HG03354 (cell line): ENCODE measurements around the gene C9orf72.
A peak's percentile ranks its signal among the peaks of the same experiment; 100 is the strongest.
"Not testable (repeated sequence)": the region's sequence is repeated elsewhere in the genome, so short reads cannot be mapped to it uniquely, and the experiment has no call there.

Experiments used
- ATAC-seq: cut with Tn5 transposase; IDR thresholded peaks from one replicate; pipeline ENCODE4 v1.9.1; 2021; ENCODE audit warnings: mild to moderate bottlenecking; ENCODE audit not compliant: unreplicated experiment, poor library complexity, severe bottlenecking

The C9orf72 gene, protein sequence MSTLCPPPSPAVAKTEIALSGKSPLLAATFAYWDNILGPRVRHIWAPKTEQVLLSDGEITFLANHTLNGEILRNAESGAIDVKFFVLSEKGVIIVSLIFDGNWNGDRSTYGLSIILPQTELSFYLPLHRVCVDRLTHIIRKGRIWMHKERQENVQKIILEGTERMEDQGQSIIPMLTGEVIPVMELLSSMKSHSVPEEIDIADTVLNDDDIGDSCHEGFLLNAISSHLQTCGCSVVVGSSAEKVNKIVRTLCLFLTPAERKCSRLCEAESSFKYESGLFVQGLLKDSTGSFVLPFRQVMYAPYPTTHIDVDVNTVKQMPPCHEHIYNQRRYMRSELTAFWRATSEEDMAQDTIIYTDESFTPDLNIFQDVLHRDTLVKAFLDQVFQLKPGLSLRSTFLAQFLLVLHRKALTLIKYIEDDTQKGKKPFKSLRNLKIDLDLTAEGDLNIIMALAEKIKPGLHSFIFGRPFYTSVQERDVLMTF

DNA sequence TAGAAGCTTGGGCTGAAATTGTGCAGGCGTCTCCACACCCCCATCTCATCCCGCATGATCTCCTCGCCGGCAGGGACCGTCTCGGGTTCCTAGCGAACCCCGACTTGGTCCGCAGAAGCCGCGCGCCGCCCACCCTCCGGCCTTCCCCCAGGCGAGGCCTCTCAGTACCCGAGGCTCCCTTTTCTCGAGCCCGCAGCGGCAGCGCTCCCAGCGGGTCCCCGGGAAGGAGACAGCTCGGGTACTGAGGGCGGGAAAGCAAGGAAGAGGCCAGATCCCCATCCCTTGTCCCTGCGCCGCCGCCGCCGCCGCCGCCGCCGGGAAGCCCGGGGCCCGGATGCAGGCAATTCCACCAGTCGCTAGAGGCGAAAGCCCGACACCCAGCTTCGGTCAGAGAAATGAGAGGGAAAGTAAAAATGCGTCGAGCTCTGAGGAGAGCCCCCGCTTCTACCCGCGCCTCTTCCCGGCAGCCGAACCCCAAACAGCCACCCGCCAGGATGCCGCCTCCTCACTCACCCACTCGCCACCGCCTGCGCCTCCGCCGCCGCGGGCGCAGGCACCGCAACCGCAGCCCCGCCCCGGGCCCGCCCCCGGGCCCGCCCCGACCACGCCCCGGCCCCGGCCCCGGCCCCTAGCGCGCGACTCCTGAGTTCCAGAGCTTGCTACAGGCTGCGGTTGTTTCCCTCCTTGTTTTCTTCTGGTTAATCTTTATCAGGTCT is at the start of gene C9orf72:
Gene C9orf72, minus strand, starts transcription at position 564 of the 716 bp plus-strand sequence. CDS start 6,361 bp downstream, outside the sequence.
- peak; percentile 67 for ATAC-seq

DNA sequence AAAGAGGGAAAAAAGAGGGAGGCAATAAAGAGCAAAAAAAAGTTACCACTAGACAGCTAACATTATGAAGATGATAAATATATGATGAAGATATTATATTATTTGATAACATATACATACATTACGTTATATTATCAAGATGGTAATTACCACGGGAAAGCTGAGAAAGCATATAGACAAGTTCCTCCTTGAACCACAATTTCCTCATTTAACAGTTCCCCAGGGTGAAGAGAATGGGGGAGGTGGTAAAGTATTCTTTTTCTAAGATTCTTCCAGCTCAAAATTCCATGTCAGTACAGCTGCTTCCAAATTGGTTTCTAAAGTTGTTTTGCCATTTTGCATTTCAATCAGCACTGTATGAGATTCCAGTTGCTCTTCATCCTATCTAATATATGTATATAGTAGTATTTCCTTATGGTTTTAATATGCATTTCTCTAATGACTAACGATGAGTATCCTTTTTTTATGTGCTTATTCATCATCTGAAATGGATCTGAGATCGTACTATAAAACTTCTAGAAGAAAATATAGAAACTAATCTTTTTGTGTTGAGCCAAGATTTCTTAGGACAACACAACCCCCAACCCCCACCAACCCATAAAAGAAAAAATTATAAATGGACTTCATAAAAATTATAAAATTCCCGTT is 49.5 kb upstream of the C9orf72 start:
- no peak for ATAC-seq

DNA sequence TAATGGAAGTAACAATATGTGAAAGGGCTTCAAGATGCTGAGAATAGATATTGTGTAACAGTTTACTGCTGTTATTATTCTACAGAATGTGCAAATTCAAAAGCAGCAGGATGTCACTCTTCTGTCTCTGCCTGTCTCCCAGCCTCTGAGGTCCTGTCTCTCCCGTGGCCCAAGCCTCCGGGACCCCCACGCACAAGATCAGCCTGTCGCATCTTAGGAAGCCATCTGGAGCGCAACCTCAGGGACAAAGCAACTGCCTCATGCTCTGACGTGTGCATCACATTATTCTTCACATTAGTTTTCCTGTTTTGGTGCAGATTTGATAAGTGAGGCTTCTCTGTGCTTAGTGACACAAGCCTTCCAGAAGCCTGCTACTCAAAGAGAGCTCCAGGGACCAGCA is 46.5 kb upstream of the C9orf72 start:
- ATAC-seq = no peak

DNA sequence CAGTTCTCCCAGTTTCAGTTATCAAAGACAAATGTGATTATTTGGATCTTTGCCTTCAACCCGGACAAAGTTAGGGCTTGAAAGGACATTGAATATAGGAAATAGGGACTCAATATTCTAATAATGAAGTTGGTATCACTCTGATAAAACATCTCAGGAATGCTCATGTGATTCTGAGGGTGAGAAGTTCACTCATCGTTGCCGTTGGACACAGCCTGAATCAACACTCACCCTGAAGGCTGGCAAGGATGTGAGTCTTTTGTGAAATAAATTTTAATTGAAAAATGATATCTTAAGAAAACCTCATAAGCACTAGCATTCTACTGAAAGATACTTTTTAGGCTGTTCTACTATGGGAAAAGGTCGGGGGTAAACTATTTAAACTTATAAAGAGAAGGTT is 44.8 kb upstream of the C9orf72 start:
- ATAC-seq = no peak

DNA sequence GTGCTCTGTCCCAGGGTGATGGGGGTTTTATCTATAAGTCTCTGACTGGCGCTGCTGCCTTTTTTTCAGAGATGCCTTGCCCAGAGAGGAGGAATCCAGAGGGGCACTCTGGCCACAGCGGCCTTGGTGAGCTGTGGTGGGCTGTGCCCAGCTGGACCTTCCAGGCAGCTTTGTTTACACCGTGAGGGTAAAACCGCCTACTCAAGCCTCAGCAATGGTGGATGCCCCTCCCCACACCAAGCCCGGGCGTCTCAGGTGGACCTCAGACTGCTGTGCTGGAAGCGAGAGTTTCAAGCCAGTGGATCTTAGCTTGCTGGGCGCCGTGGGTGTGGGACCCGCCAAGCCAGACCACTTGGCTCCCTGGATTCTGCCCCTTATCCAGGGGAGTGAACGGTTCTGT is 41.3 kb upstream of the C9orf72 start:
- ATAC-seq = no peak

DNA sequence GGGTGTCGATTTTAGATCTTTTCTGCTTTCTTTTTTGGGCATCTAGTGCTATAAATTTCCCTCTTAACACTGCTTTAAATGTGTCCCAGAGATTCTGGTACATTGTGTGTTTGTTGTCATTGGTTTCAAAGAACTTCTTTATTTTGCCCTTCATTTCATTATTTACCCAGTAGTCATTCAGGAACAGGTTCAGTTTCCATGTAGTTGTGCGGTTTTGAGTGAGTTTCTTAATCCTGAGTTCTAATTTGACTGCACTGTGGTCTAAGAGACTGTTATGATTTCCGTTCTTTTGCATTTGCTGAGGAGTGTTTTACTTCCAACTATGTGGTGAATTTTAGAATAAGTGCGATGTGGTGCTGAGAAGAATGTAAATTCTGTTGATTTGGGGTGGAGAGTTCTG is 38.8 kb upstream of the C9orf72 start:
- ATAC-seq = not testable (repeated sequence)

DNA sequence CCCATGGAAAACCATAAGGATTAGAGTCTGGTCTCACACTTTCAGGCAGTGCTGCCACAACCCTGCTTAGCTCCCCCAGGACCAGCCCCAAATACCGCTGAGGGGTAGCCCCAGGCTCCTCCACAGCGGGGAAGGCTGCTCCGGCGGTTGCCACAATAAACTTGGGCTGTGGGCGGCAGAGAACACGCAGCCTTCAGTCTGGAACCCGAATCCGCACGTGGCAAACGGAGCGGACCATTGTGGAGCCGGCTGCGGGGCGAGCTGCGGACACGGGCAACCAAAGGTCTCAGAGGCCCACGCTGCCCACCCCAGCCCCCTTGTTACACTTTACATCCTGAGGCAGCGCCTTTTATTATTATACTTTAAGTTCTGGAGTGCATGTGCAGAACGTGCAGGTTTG is 37.3 kb upstream of the C9orf72 start:
- no peak for ATAC-seq

DNA sequence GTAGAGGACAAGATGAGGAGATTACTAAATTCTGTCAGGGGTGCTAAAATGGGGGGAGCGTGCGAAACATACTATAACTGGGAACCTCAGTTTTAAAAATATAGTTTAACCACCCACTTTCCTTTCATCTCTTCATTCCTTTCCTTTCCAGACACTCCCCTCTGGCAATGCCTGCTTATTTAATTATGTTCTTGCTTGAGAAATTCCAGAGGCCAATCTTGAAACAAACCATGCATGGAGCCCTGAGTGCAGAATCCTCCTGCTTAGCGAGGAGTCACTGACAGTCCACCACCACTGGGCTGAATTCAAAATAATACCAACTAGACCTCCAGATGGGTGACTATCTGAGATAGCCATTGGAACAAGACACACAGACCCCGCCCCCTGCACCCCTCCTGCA is 29.7 kb upstream of the C9orf72 start:
- no peak for ATAC-seq

DNA sequence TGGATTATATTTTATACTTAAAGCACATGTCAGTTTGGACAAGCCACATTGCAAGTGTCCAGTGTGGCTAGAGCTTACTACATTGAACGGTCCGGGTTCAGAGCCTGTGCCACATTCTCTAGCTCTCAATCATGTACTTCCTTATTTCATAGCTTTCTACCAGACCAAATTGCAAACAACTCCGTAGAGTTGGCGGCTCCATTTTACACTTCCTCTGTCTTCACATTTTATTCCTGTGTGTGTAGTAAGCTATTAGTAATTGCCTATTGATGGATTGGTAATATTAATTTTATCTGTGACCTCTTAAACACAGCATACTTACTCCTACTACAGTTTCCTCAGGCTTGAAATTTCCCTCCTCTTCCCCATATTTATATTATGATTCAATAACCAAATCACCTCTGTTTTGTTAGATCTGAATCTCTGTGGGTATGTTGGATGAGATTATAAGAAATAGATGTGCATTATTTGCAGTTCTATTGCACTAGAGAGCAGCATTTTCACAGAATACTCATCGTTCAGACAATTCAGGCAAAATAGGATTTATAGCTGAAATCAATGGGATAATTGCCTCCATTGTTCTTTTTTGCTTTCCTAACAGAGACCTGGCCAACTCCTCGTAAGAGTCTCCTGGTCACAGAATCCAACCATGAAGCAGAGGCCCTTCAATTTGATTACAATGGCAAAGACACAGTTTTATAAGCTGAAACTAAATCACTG is 29.0 kb upstream of the C9orf72 start:
- no peak for ATAC-seq

DNA sequence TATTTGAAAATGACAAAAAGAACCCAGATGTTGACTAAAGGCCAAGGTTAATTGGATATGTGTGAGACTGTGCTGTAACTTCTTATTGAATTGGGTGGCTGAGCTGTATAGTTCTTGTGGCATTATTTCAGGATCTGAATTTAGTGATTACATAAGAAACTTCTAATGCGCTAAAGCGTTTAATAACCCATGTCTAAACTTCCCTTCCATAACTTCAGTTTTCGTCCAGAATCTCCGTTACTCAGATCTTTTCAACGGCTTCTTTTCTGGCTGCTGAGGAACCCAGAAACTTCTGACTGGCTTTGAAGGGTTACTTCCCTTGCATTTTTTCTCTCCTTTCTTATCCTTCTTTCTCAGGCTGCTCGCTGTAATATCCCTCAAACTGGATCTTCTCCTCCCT is 28.1 kb upstream of the C9orf72 start:
- ATAC-seq = no peak

DNA sequence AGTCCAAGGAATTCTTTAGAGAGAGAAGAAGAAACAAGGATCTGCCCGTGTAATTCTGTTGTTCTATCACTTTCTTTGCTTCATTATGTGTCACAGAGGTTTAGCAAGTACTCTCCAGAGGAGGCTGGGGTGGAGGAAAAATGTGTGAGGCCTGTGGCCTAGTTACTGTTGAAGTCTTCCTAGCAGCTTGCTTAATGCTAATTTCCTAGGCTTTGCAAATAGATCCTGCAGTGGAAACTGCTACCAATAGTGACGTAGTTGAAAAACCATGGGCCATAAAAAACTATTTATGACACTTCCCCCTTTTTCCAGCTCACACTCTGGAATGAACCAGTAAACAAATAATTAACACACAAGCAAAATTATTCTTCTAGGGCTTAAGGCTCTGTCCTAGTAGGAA is 27.0 kb upstream of the C9orf72 start:
- no peak for ATAC-seq

DNA sequence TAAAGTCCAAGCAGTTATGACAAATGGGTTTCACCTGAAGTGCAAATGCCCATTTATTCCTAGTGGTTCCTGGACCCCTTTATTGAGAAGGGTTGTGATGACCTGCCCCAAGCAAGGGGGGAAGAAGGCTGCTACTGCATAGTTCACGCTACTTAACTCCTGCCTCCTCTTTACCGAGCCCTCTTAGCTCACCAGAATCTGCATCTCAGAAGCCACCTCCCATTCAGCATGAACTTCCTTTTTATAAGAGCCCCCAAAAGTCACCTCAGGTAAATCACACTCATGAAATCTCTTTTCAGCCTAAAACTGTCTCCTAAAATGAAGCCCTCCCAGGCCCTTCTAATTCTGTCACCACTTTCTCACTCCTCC is 26.6 kb upstream of the C9orf72 start:
- ATAC-seq = no peak

DNA sequence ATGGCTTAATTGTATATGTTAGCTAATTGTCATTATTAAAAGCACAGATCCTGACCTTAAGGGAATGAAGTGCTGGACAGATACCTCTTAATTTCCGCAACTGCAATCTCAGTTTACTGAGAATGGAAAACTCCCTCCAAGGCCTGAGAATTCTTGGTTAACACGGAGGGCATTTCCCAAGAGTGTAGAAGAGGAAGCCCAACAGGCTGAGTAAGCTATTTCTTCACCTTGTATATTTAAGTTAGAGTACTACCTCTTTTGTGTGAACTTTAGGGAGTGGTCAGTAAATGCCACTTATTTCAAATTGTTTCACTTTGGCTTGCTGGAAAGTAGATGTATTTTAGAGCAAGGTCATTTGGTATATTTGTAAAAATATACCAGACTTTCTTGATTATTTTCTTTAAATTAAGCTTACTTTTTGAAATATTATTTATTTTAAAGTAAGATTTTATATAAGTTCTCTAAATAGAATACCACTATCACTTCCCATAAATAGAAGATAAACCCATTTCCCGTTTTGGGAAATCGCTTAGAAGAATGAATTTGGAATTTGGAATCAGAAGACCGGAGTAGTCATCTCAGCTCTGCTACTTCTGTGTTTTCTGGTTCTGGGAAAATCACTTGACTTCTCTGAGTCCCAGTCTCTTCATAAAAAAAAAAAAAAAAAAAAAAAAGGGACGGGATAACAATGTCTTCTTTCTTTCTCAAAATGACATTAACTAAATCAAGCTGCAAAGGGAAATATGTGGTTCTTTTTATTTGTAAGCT is 26.0 kb upstream of the C9orf72 start:
- ATAC-seq = no peak

DNA sequence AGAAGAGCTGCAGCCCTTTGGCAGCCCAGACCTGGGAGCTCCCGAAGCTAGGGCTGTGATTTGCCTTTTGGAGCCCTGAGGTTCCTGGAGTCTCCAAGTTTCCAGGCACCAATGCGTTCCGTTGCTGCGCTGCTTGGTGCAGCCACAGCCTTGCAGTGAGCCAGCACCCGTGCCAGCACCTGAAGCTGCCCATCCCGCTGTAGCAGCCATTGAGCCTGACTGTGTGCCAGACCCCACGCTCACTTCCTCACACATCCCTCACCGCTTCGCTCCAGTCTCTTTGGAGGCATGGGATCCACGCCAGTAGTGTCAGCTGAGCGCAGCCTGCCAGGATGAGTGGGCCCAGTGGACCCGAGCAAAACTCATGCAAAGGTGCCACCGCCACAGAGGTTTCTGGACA is 22.5 kb upstream of the C9orf72 start:
- ATAC-seq = no peak

DNA sequence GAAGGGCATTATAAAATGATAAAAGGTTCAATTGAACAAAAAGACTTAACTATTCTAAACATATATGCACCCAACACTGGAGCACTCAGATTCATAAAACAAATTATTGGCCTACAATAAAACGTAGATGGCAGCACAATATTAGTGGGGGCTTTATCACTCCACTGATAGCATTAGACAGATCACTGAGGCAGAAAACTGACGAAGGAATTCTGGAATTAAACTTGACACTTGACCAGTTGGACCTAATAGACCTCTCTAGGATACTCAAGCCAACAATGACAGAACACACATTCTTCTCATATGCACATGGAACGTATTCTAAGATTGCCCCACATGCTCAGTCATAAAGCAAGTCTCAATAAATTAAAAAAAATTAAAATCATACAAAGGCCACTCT is 18.4 kb upstream of the C9orf72 start:
- ATAC-seq = no peak

DNA sequence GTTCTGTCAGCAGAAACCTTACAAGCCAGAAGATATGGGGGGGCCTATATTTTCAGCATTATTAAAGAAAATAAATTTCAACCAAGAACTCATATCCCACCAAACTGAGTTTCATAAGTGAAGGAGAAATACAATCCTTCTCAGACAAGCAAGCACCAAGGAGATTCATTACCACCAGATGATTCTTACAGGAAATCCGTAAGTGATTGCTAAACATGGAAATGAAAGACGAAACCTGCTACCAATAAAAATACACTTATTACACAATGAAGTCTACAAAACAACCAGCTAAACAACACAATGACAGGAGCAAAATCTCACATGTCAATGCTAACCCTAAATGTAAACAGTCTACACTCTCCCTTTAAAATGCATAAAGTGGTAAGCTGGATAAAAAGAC is 17.8 kb upstream of the C9orf72 start:
- no peak for ATAC-seq

DNA sequence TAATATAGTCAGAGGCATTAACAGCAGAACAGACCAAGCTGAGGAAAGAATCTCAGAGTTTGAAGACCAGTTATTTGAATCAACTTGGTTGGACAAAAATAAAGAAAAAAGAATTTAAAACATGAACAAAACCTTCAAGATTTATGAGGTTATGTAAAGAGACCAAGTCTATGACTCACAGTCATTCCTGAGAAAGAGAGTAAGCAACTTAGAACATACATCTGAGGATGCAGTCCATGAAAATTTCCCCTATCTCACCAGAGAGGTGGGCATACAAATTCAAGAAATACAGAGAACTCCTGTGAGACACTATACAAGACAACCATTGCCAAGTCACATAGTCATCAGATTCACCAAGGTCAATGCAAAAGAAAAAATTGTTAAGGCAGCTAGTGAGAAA is 17.4 kb upstream of the C9orf72 start:
- ATAC-seq = no peak

DNA sequence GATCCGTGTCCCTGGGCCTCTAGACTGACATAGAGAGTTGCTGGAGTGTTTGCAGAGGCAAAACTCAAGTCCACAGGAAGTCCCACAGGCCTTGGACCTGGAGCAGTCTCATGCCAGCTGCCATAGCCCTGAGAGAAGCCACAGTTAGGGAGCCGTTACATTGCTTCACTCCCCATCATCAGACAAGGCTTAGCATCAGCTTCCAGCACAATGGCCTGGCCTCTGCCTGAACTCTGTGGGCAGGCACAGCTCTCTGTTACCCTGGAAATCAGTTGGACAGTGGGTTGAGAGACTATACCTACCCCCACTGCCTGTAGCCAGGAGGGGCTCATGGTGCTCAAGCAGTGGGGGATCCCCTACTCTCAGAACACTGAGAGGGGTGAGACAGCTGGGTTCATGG is 16.2 kb upstream of the C9orf72 start:
- no peak for ATAC-seq

DNA sequence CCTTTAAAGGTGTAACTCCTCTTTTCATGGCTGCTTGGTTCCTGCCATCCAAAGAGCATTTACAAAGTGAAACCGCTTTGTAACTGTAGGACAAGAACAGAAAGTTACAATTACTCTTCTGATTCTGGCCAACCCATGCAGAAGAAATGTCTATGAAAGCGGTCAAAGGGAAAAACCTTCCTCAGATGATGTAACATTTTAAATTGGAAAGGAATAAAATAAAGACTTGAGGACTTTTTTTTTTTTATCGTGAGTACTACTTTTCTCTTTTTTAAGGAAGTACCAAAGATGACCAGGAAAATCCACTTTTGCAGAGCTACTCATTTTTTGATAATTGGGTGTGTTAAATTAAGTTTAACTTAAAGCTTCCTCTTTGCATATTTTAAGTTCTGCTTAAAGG is 13.0 kb upstream of the C9orf72 start:
- no peak for ATAC-seq
